Muscle of back (tissue), 11 donors: ENCODE data around the gene FGD2. TPM values are rescaled to one million over a fixed set of nuclear protein-coding genes. Genes with fewer than 3 reads are reported as not detected.
A peak's percentile ranks its signal among the peaks of the same experiment; 100 is the strongest.
"Not testable (repeated sequence)": the region's sequence is repeated elsewhere in the genome, so short reads cannot be mapped to it uniquely, and the experiment has no call there.

Experiments used
- DNase-seq, 3 donors: peaks; one replicate each; pipeline versions ENCODE4 v3.0.0 to v3.0.0-alpha.2; 2013
- polyA plus RNA-seq, 10 donors: library from polyadenylated mRNA; unstranded; fragments of 120-200 nt; gene quantifications; one replicate each; pipeline ENCODE4 v1.2.1, GENCODE V29; 2013; ENCODE audit not compliant: insufficient read length in 10 of 10

The FGD2 gene
- polyA plus RNA-seq, 10 donors, result 2.0 to 6.3 (median 3.4) TPM

- no peak for DNase-seq
Measured at GRCh38 chr6:36989264-36989663, 16.2 kb upstream of the FGD2 start.

GRCh38 chr6:36990401-36990800, 15.1 kb upstream of the FGD2 start:
- DNase-seq, result not testable (repeated sequence)

GRCh38 chr6:36997811-36998722, 7.4 kb upstream of the FGD2 start:
- peak in 1 of 3 donors; percentile 58 for DNase-seq

- DNase-seq, result no peak
Measured at GRCh38 chr6:36998723-36999038, 6.8 kb upstream of the FGD2 start.

GRCh38 chr6:36999061-36999750, 6.2 kb upstream of the FGD2 start:
- no peak for DNase-seq

- no peak for DNase-seq
Measured at GRCh38 chr6:36999751-37000125, 5.7 kb upstream of the FGD2 start.

GRCh38 chr6:37004044-37004980, 1.1 kb upstream of the FGD2 start:
- no peak for DNase-seq

- DNase-seq, result no peak
Measured at GRCh38 chr6:37005827-37006567, 542 bp downstream of the FGD2 start.

- no peak for DNase-seq
Measured at GRCh38 chr6:37006793-37007339, 1.4 kb downstream of the FGD2 start.

GRCh38 chr6:37007340-37008043, 2.0 kb downstream of the FGD2 start:
- DNase-seq, result no peak

- DNase-seq, result no peak
Measured at GRCh38 chr6:37008484-37009465, 3.3 kb downstream of the FGD2 start.

- no peak for DNase-seq
Measured at GRCh38 chr6:37010402-37010892, 5.0 kb downstream of the FGD2 start.

- DNase-seq, result no peak
Measured at GRCh38 chr6:37011656-37012378, 6.4 kb downstream of the FGD2 start.

GRCh38 chr6:37013516-37014491, 8.3 kb downstream of the FGD2 start:
- no peak for DNase-seq

- DNase-seq, result no peak
Measured at GRCh38 chr6:37014667-37015066, 9.2 kb downstream of the FGD2 start.

- DNase-seq, result no peak
Measured at GRCh38 chr6:37015532-37015931, 10.1 kb downstream of the FGD2 start.

- no peak for DNase-seq
Measured at GRCh38 chr6:37016995-37017394, 11.5 kb downstream of the FGD2 start.
